Head of caudate nucleus (tissue), 42 donors: ENCODE measurements around the gene SPTBN4.

Experiments
- DNase-seq, 42 donors: peaks; one replicate each; pipeline versions ENCODE4 v3.0.0 to v3.0.0-alpha.2; 2020 to 2021; ENCODE audit warnings: mixed read lengths in 7 of 42
- intact Hi-C: fragments of 100-400 bp; cut with DNase I; formaldehyde crosslinking; loops from one replicate; pipeline ENCODE4 v1.15.0; 2022

SPTBN4 gene

GRCh38 chr19:40571005-40571318, 104.2 kb downstream of the SPTBN4 start:
- DNase-seq = no peak
- intact Hi-C loops = no loop called here

GRCh38 chr19:40571831-40572495, 105.2 kb downstream of the SPTBN4 start:
- no peak for DNase-seq
- intact Hi-C loops = no loop called here

GRCh38 chr19:40575326-40575725, 108.5 kb downstream of the SPTBN4 start:
- no peak for DNase-seq
- intact Hi-C loops = no loop called here

- intact Hi-C loops = no loop called here
- no peak for DNase-seq
These were observed 109.4 kb downstream of the SPTBN4 start for GRCh38 chr19:40576151-40576584.

- intact Hi-C loops = no loop called here
- DNase-seq = peak; percentile 88 to 97 (median 94)
These were observed 110.0 kb downstream of the SPTBN4 start, which contains the start of gene SHKBP1 for GRCh38 chr19:40576585-40577451. Gene SHKBP1, plus strand, starts transcription at chr19:40576873. Its CDS starts 27 bp downstream, at chr19:40576900.

GRCh38 chr19:40578442-40578908, 111.7 kb downstream of the SPTBN4 start:
- intact Hi-C loops = no loop called here
- DNase-seq = peak in 6 of 42 donors; percentile 20 to 61 (median 40)

- intact Hi-C loops = no loop called here
These were observed 113.8 kb downstream of the SPTBN4 start for GRCh38 chr19:40580619-40581018.

GRCh38 chr19:40581531-40581930, 114.7 kb downstream of the SPTBN4 start:
- no peak for DNase-seq
- intact Hi-C loops = no loop called here

More at GRCh38 chr19:40580619-40581018, 113.8 kb downstream of the SPTBN4 start:
- DNase-seq = no peak

- intact Hi-C loops = no loop called here
- DNase-seq = no peak
These were observed 115.7 kb downstream of the SPTBN4 start for GRCh38 chr19:40582467-40582866.

GRCh38 chr19:40583283-40583682, 116.5 kb downstream of the SPTBN4 start:
- DNase-seq = peak in 3 of 42 donors; percentile 30 to 35 (median 32)
- intact Hi-C loops = no loop called here

- intact Hi-C loops = no loop called here
- no peak for DNase-seq
These were observed 117.2 kb downstream of the SPTBN4 start for GRCh38 chr19:40584007-40584406.

- DNase-seq = no peak
- intact Hi-C loops = no loop called here
These were observed 118.6 kb downstream of the SPTBN4 start for GRCh38 chr19:40585241-40585981.

GRCh38 chr19:40585982-40586422, 119.2 kb downstream of the SPTBN4 start:
- no peak for DNase-seq
- intact Hi-C loops = no loop called here

GRCh38 chr19:40586611-40587010, 119.8 kb downstream of the SPTBN4 start:
- DNase-seq = no peak
- intact Hi-C loops = no loop called here

GRCh38 chr19:40588110-40588854, 121.5 kb downstream of the SPTBN4 start:
- intact Hi-C loops = no loop called here
- no peak for DNase-seq

- intact Hi-C loops = no loop called here
- DNase-seq = no peak
These were observed 122.2 kb downstream of the SPTBN4 start for GRCh38 chr19:40588926-40589569.

GRCh38 chr19:40589591-40590429, 123.0 kb downstream of the SPTBN4 start:
- no peak for DNase-seq
- intact Hi-C loops = no loop called here
